Adrenal gland (tissue), 12 donors: ENCODE measurements around the gene TBL1Y. TPM values are rescaled to one million over a fixed set of nuclear protein-coding genes. Genes with fewer than 3 reads are reported as not detected.

Experiments used
- DNase-seq, 7 donors: peaks; one replicate each; pipeline ENCODE4 v3.0.0-alpha.2; 2019 to 2020
- H3K27ac ChIP-seq, 5 donors: fragments of 200-600 bp; sonication (generic) in 4 of 5; 1 replicate in 3 of 5; 2 replicates in 2 of 5; pipeline versions ENCODE4 v1.5.1 to v1.8.0; 2016 to 2020; ENCODE audit warnings: mild to moderate bottlenecking in 1 of 5
- H3K27me3 ChIP-seq: fragments of 200-600 bp; 2 replicates; pipeline ENCODE4 v1.8.0; 2021
- H3K36me3 ChIP-seq, 2 donors: fragments of 200-600 bp; replicated peaks in 1 of 2; 1 replicate in 1 of 2; 2 replicates in 1 of 2; pipeline versions ENCODE4 v1.5.1 to v1.8.0; 2018 to 2022
- H3K4me1 ChIP-seq, 2 donors: fragments of 200-600 bp; replicated peaks in 1 of 2; 1 replicate in 1 of 2; 2 replicates in 1 of 2; pipeline versions ENCODE4 v1.5.1 to v1.8.0; 2018 to 2021
- H3K4me3 ChIP-seq, 4 donors: fragments of 200-600 bp; sonication (generic) in 3 of 4; one replicate each; pipeline ENCODE4 v1.5.1; 2016 to 2018
- H3K9me3 ChIP-seq, 3 donors: fragments of 200-600 bp; sonication (generic) in 1 of 3; replicated peaks in 1 of 3; 1 replicate in 2 of 3; 2 replicates in 1 of 3; pipeline versions ENCODE4 v1.5.1 to v1.8.0; 2016 to 2021
- CTCF ChIP-seq, 6 experiments: fragments of 450-650 bp in 4 of 6; fragments of 200-600 bp in 2 of 6; sonication (generic) in 1 of 6; IDR thresholded peaks; 1 replicate in 5 of 6; 2 replicates in 1 of 6; pipeline versions ENCODE4 v1.5.1 to v1.8.0; 2016 to 2021; ENCODE audit warnings: antibody characterized with exemption in 6 of 6, mild to moderate bottlenecking in 2 of 6, moderate library complexity in 1 of 6
- POLR2A ChIP-seq, 2 donors: fragments of 450-650 bp; IDR thresholded peaks; one replicate each; pipeline ENCODE4 v1.6.1; 2017; ENCODE audit warnings: antibody characterized with exemption in 2 of 2, mild to moderate bottlenecking in 2 of 2, moderate library complexity in 1 of 2
- WGBS, 4 donors: extraction: QIAGEN DNeasy Blood & Tissue Kit in 2 of 4; methylation state at CpG; one replicate each; pipeline versions ENCODE4 v1.1.5 to v1.1.7; 2013 to 2017; 5-methylcytosine and 5-hydroxymethylcytosine counted together
- intact Hi-C, 2 donors: fragments of 100-400 bp; cut with DNase I; formaldehyde crosslinking; loops; one replicate each; pipeline versions ENCODE4 v1.14.1 to v1.15.0; 2022 to 2023
- polyA plus RNA-seq, 3 donors: library from polyadenylated mRNA; stranded (reverse); fragments of 200-250 nt in 2 of 3; fragments of 350-450 nt in 1 of 3; fragmentation: Illumina TruSeq in 1 of 3; extraction: RNeasy Lipid Tissue Mini Kit (QIAGEN cat#74804) in 1 of 3; gene quantifications; one replicate each; pipeline ENCODE4 v1.2.3, GENCODE V29; 2013 to 2014
- total RNA-seq, 9 donors: library from RNA; depleted of rRNA in 4 of 9; stranded (reverse); fragments of >200 nt in 4 of 9; fragments of 120-200 nt in 1 of 9; fragmentation: NEBNext Ultra II Directional in 1 of 9; extraction: Animal tissue kit (Norgen Biotek cat#: 25700) in 1 of 9; gene quantifications; one replicate each; pipeline versions ENCODE4 v1.1.0 to v1.2.4, GENCODE V29; 2013 to 2023
- donor health status: healthy with polysubstance abuse.
- donor health status: Bipolar disorder and iron deficiency.
- donor health status: DM: yes; HTN: yes; CAD: no.
- donor health status: DM: no; HTN: no; CAD: no.
- donor health status: DM: no; HTN: no; CAD: no.
- donor health status: DM: yes; HTN: yes; CAD: no.

The TBL1Y gene
- total and polyA plus RNA-seq, 12 donors = 0.15 to 0.78 TPM; not detected in 10

GRCh38 chrY:6913362-6913761 is 2.9 kb downstream of the TBL1Y start:
- TF ChIP-seq POLR2A (IDR thresholded peaks at IDR 0.05) (no peak), CTCF (IDR thresholded peaks at IDR 0.05) (no peak)
- intact Hi-C loops = no loop called here
- Histone ChIP-seq H3K4me1 (no peaks in the 10 kb centered on the region), H3K36me3 (no peaks in the 10 kb centered on the region), H3K27ac (no peak overlapping the region), H3K4me3 (no peak overlapping the region), H3K27me3 (no peaks in the 10 kb centered on the region), H3K9me3 (no peaks in the 10 kb centered on the region)
- no peak for DNase-seq

- H3K36me3 ChIP-seq = no peaks in the 10 kb centered on the region
- H3K27ac ChIP-seq = no peak overlapping the region
- H3K27me3 ChIP-seq = no peaks in the 10 kb centered on the region
- intact Hi-C loops = no loop called here
- H3K4me3 ChIP-seq = no peak overlapping the region
- WGBS, 4 donors = 51 to 60% methylated on average over 2 of the region's 2 CpGs; no CpG with 5 or more reads in 2 of the 4 donors
- no peaks in the 10 kb centered on the region for H3K9me3 ChIP-seq
- TF ChIP-seq POLR2A (IDR thresholded peaks at IDR 0.05) (no peak), CTCF (IDR thresholded peaks at IDR 0.05) (no peak)
- H3K4me1 ChIP-seq = no peaks in the 10 kb centered on the region
- no peak for DNase-seq
Observed at GRCh38 chrY:6921061-6921460, 10.6 kb downstream of the TBL1Y start.

- no peak for TF ChIP-seq CTCF (IDR thresholded peaks at IDR 0.05)
- TF ChIP-seq POLR2A (IDR thresholded peaks at IDR 0.05) = no peak
- intact Hi-C loops = no loop called here
- DNase-seq = no peak
- 33 to 59% methylated on average over 1 to 4 of the region's 4 CpGs; no CpG with 5 or more reads in 2 of the 4 donors for WGBS, 4 donors
- H3K4me1 ChIP-seq = no peaks in the 10 kb centered on the region
- no peaks in the 10 kb centered on the region for H3K27me3 ChIP-seq
- H3K4me3 ChIP-seq = no peak overlapping the region
- H3K9me3 ChIP-seq = no peaks in the 10 kb centered on the region
- H3K27ac ChIP-seq = no peak overlapping the region
- no peaks in the 10 kb centered on the region for H3K36me3 ChIP-seq
Observed at GRCh38 chrY:6928265-6928664, 17.8 kb downstream of the TBL1Y start.

GRCh38 chrY:6929237-6929636 is 18.7 kb downstream of the TBL1Y start:
- no peak for DNase-seq
- intact Hi-C loops = no loop called here
- TF ChIP-seq CTCF (IDR thresholded peaks at IDR 0.05) = no peak
- TF ChIP-seq POLR2A (IDR thresholded peaks at IDR 0.05) = no peak
- Histone ChIP-seq H3K27me3 (no peaks in the 10 kb centered on the region), H3K36me3 (no peaks in the 10 kb centered on the region), H3K27ac (no peak overlapping the region), H3K4me1 (no peaks in the 10 kb centered on the region), H3K9me3 (no peaks in the 10 kb centered on the region), H3K4me3 (no peak overlapping the region)
- 75% methylated on average over 1 of the region's 1 CpG; no CpG with 5 or more reads in 3 of the 4 donors for WGBS, 4 donors
